Endothelial cell of umbilical vein (primary cell): ENCODE results near the gene AGPAT1.

Experiments used
- CTCF ChIP-seq, 2 donors: IDR thresholded peaks; 1 replicate in 1 of 2; 2 replicates in 1 of 2; pipeline ENCODE4 v1.5.1; 2011; ENCODE audit warnings: low read length in 2 of 2, mild to moderate bottlenecking in 2 of 2, moderate library complexity in 2 of 2, control low read depth in 1 of 2, inconsistent platforms in 1 of 2, low read depth in 1 of 2; ENCODE audit not compliant: insufficient read depth in 1 of 2; ENCODE audit errors: extremely low read depth in 1 of 2
- EZH2 ChIP-seq: IDR thresholded peaks from 2 replicates; pipeline ENCODE4 v1.6.1; 2012; ENCODE audit warnings: borderline replicate concordance, low read depth, mild to moderate bottlenecking, moderate library complexity, low read length, inconsistent platforms; ENCODE audit not compliant: severe bottlenecking
- FOS ChIP-seq: IDR thresholded peaks from 2 replicates; pipeline ENCODE4 v1.6.1; 2011; ENCODE audit warnings: mild to moderate bottlenecking, low read length, moderate library complexity, borderline replicate concordance; ENCODE audit not compliant: insufficient read depth
- JUN ChIP-seq: IDR thresholded peaks from 2 replicates; pipeline ENCODE4 v1.6.1; 2011; ENCODE audit warnings: borderline replicate concordance, low read depth; ENCODE audit not compliant: insufficient read length, insufficient read depth
- MAX ChIP-seq: IDR thresholded peaks from 2 replicates; pipeline ENCODE4 v1.6.1; 2011; ENCODE audit not compliant: insufficient read depth, insufficient read length
- MYC ChIP-seq: IDR thresholded peaks from one replicate; pipeline ENCODE4 v1.6.1; 2011; ENCODE audit warnings: mild to moderate bottlenecking, low read depth, low read length
- POLR2A ChIP-seq: IDR thresholded peaks from 2 replicates; pipeline ENCODE4 v1.6.1; 2012; ENCODE audit warnings: low read depth, mild to moderate bottlenecking, control low read depth, low read length
- POLR2AphosphoS5 ChIP-seq: IDR thresholded peaks from 2 replicates; pipeline ENCODE4 v1.6.1; 2012; ENCODE audit warnings: low read depth, mild to moderate bottlenecking, control low read depth, low read length, moderate library complexity; ENCODE audit not compliant: insufficient read depth

GRCh38 chr6:32171234-32171633, 4.7 kb downstream of the AGPAT1 start:
- TF ChIP-seq POLR2A = no peak
- no peak for TF ChIP-seq CTCF (IDR thresholded peaks at IDR 0.05; ENCODE audit: extremely low read depth in 1 of 2, insufficient read depth in 1 of 2, low read depth in 1 of 2, low read length in 2 of 2)
- no peak for TF ChIP-seq EZH2
- TF ChIP-seq FOS = no peak
- no peak for TF ChIP-seq JUN
- TF ChIP-seq MYC = no peak
- TF ChIP-seq POLR2AphosphoS5 = no peak
- no peak for TF ChIP-seq MAX
